PFSK-1 (cell line): Measurements from ENCODE around the gene GJB4.

Experiments
- FOXP2 ChIP-seq: optimal IDR thresholded peaks from 2 replicates; pipeline ENCODE3; 2011; ENCODE audit warnings: borderline replicate concordance, control low read depth, inconsistent platforms; ENCODE audit not compliant: insufficient read depth; ENCODE audit errors: extremely low read length, extremely low read depth
- POLR2AphosphoS5 ChIP-seq: IDR thresholded peaks from 2 replicates; pipeline ENCODE4 v1.6.1; 2012; ENCODE audit warnings: low read depth, mild to moderate bottlenecking, control low read depth, low read length, moderate library complexity
- SIN3A ChIP-seq: IDR thresholded peaks from 2 replicates; pipeline ENCODE4 v1.6.1; 2012; ENCODE audit warnings: mild to moderate bottlenecking, low read length, moderate library complexity, borderline replicate concordance; ENCODE audit not compliant: insufficient read depth
- TAF1 ChIP-seq: IDR thresholded peaks from 2 replicates; pipeline ENCODE4 v1.6.1; 2012; ENCODE audit warnings: low read length, control low read depth, borderline replicate concordance; ENCODE audit not compliant: insufficient read depth
- TF ChIP-seq, protein P1 (sequence below), 2 experiments: IDR thresholded peaks; 2 replicates each; pipeline versions ENCODE4 v1.6.1 to v1.8.0; 2011 to 2012; ENCODE audit warnings: low read depth in 2 of 2, low read length in 2 of 2, control low read depth in 1 of 2, inconsistent platforms in 1 of 2, mild to moderate bottlenecking in 1 of 2, moderate library complexity in 1 of 2; ENCODE audit not compliant: insufficient read depth in 1 of 2

Gene GJB4

DNA sequence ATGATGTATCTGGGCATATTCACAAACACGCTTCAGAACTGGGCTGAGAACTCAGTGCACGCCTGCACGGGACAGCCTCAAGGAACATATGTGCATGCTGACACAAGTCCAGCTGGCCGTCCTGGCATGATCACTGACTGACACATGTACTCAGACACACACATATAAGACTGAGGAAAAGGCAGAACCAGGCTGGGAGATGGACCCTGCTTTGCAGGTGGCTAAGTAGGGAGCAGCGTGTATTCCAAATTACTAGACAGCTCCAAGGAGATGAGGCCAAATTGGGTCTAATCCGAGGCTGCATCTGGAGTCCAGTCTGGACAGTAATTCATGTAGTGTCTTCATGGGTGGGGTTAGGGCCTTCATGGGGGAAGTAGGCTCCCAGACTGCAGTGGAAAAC is 46.1 kb upstream of the GJB4 start:
- TF ChIP-seq TAF1 = no peak
- TF ChIP-seq, protein P1, sequence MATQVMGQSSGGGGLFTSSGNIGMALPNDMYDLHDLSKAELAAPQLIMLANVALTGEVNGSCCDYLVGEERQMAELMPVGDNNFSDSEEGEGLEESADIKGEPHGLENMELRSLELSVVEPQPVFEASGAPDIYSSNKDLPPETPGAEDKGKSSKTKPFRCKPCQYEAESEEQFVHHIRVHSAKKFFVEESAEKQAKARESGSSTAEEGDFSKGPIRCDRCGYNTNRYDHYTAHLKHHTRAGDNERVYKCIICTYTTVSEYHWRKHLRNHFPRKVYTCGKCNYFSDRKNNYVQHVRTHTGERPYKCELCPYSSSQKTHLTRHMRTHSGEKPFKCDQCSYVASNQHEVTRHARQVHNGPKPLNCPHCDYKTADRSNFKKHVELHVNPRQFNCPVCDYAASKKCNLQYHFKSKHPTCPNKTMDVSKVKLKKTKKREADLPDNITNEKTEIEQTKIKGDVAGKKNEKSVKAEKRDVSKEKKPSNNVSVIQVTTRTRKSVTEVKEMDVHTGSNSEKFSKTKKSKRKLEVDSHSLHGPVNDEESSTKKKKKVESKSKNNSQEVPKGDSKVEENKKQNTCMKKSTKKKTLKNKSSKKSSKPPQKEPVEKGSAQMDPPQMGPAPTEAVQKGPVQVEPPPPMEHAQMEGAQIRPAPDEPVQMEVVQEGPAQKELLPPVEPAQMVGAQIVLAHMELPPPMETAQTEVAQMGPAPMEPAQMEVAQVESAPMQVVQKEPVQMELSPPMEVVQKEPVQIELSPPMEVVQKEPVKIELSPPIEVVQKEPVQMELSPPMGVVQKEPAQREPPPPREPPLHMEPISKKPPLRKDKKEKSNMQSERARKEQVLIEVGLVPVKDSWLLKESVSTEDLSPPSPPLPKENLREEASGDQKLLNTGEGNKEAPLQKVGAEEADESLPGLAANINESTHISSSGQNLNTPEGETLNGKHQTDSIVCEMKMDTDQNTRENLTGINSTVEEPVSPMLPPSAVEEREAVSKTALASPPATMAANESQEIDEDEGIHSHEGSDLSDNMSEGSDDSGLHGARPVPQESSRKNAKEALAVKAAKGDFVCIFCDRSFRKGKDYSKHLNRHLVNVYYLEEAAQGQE (IDR thresholded peaks at IDR 0.05; ENCODE audit: insufficient read depth in 1 of 2, low read depth in 2 of 2, low read length in 2 of 2) = no peak

GRCh38 chr1:34714386-34714785 is 45.2 kb upstream of the GJB4 start:
- no peak for TF ChIP-seq FOXP2
- no peak for TF ChIP-seq TAF1
- no peak for TF ChIP-seq SIN3A

GRCh38 chr1:34715139-34715538 is 44.4 kb upstream of the GJB4 start:
- TF ChIP-seq POLR2AphosphoS5 (no peak), SIN3A (no peak), FOXP2 (no peak), TAF1 (no peak)
- TF ChIP-seq, protein P1 (IDR thresholded peaks at IDR 0.05; ENCODE audit: insufficient read depth in 1 of 2, low read depth in 2 of 2, low read length in 2 of 2) = no peak

DNA sequence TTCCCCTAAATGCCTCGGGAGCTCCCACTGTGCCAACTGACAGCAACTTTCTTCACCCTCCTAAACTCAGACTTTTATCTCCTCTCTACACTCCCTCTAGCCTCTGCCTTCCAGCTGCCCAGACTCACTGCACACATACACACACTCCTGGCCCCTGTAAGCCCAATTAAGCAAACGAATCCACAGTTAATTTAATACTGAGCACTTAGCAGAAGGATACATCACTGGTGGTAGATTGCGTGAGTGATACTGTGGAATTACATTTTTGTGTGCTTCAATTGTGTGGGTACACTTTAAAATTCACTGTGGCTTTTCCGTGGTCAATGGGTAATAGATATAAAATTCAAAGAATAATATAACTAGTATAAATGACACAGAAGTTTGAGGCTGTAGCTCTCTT is 38.3 kb upstream of the GJB4 start:
- TF ChIP-seq TAF1 (no peak), POLR2AphosphoS5 (no peak), SIN3A (no peak)

GRCh38 chr1:34721646-34722355 is 37.7 kb upstream of the GJB4 start:
- TF ChIP-seq POLR2AphosphoS5 (no peak), FOXP2 (no peak), TAF1 (no peak), SIN3A (no peak)
- TF ChIP-seq, protein P1 (IDR thresholded peaks at IDR 0.05; ENCODE audit: insufficient read depth in 1 of 2, low read depth in 2 of 2, low read length in 2 of 2) = no peak

DNA sequence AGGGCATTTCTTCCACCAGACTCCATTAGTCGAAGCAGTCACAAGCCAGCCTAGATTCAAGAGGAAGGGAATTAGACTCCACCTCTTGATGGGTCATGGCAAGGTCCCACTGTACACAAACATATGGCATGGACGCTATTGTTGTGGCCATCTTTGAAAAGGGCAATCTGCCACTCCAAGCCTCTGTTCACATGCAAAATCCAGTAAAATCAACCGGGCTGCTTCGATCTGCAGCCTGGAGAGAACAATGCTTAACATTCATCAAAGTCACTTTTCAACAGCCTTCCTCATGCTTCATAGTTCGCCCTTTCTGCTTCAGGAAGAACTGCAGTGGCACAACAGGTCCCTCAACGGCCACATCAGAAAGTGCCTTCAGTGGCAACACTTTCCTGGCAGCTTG is 32.7 kb upstream of the GJB4 start:
- TF ChIP-seq SIN3A (no peak), TAF1 (no peak), FOXP2 (no peak)
- TF ChIP-seq, protein P1 (IDR thresholded peaks at IDR 0.05; ENCODE audit: insufficient read depth in 1 of 2, low read depth in 2 of 2, low read length in 2 of 2) = no peak
